ENCODE results near the gene FYB1.
A peak's percentile ranks its signal among the peaks of the same experiment; 100 is the strongest.

FYB1 gene

GRCh38 chr5:39118638-39119037 lies 100.7 kb downstream of the FYB1 start:
- DNase-seq (ENCODE audit: low read depth): no peak

- no peak for DNase-seq (ENCODE audit: low read depth)
Measured at GRCh38 chr5:39117401-39117800, 102.0 kb downstream of the FYB1 start.

DNA sequence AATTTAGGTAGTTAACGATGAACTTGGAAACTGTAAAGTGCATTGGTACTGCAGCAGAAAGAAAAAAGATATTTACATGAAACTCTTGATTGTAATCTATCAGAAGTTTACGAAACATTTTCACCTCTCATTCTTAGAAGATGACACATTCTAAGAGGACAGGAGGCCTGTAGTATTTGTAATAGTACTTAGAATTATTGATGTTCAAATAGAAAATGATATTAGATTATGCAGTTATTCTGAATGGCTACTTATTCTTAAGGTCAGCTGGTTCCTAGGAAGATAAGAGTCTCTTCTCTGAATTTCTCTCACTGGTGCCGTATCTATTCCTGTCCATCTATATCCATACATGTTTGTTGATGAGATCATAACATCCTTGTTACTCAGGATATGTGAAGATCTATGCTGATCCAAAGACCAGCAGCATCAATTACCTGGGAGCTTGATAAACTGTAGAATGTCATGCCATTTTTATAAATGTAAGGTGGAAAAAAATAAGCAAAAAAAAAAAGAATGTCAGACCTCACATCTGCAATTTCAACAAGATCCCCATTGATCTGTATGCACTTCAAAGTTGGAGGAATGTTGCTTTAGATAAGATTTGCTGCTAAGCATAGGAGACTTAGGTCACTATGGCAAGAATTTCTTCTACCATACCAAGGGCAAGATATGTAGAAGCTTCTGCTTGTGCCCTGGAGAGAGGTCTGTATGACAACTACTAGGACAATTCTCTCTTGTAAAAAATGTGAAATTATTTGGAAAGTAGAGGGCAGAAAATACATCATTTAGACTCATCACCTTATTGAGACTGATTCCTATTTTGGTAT lies 102.8 kb downstream of the FYB1 start:
- no peak for DNase-seq (ENCODE audit: low read depth)

- no peak for DNase-seq (ENCODE audit: low read depth)
Measured at GRCh38 chr5:39115644-39116343, 103.6 kb downstream of the FYB1 start.

- no peak for DNase-seq (ENCODE audit: low read depth)
Measured at GRCh38 chr5:39114155-39114554, 105.2 kb downstream of the FYB1 start.

DNA sequence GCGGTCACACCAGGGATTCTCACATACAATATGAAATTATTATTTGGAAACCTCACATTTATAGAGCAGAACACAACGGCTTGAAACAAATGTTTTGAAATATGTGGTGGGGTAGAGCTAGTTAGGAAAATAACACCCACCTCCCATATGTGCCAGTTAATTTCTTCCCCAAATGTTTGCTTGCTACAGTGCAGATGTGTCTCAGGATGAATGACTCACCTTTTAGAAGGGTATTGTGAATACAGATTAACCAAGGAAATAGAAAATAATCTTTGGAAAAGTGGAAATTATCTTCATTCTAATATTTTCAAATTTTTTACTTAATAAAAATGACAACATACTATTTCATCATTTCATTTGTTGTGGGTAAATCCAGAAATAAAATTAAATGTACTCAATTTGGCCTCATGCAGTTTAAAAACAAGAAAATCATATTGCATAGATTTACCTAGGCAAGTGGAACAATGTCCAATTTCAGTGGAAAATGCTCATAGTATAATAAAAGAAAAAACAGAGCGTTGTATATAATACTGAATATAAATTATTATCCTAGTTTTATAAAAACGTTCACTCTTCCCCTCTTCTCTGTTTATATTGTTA lies 105.9 kb downstream of the FYB1 start:
- DNase-seq (ENCODE audit: low read depth): no peak

GRCh38 chr5:39109606-39110005 lies 109.8 kb downstream of the FYB1 start:
- no peak for DNase-seq (ENCODE audit: low read depth)

- DNase-seq (ENCODE audit: low read depth): no peak
Measured at GRCh38 chr5:39108987-39109386, 110.4 kb downstream of the FYB1 start.

GRCh38 chr5:39107350-39107749 lies 112.0 kb downstream of the FYB1 start:
- DNase-seq (ENCODE audit: low read depth): no peak

DNA sequence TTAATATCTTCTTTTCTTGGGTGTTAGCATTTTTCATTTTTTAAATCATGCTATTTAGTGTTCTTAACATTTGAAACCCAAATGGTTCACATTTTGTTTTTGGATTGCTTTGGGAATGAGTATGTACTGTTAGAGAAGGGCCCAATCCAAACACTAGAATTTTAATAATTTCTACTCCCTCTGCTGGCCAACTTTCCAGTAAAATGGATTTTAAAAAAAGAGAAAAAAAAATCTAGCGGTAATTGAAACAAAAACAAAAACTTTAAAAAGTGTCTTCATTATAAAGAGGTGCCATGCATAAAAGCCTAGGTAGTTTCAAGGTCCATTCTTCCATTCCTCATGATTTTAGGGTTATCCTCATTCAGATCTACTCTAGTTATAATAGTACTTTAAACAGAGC lies 113.0 kb downstream of the FYB1 start:
- no peak for DNase-seq (ENCODE audit: low read depth)

DNA sequence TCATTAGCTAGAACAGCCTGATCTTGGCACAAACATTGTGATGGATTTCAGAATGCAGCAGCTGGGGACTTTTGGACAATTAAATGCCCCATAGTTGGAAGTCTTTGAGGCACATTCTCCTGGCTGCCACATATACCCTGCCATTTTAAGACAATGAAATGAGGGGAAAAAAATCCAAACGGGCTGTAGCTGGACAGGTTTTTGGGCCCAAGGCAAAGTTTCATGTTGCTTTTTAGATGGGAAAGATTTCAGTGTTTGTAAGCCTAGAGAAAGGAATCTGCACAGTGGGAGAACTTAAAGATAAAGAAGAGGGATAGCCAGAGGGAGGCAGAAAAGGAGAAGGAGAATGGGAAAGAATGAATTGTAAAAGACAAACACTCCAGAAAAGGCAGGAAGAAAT lies 115.1 kb downstream of the FYB1 start:
- no peak for DNase-seq (ENCODE audit: low read depth)

DNA sequence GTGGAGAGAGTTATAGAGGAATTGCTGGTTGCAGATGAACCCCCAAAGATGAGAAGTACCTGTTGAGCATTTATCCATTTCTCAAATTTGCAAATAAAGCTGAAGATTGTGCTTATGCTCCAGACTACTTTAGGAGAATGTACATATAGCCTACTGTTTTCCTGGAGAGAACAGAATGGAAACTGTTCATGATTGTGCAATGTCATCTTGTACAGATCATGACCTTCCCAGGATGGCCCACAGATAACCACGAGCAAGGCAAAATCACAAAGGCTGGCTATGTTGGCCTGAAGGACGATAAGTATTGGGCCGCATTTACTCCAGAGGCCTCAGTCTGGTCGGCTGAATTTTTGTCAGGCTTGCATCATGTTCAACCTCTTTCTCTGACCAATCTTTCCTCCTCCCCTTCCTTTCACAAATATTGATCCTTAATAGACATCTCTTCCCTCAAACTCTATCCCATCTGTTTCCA lies 116.6 kb downstream of the FYB1 start:
- no peak for DNase-seq (ENCODE audit: low read depth)

DNA sequence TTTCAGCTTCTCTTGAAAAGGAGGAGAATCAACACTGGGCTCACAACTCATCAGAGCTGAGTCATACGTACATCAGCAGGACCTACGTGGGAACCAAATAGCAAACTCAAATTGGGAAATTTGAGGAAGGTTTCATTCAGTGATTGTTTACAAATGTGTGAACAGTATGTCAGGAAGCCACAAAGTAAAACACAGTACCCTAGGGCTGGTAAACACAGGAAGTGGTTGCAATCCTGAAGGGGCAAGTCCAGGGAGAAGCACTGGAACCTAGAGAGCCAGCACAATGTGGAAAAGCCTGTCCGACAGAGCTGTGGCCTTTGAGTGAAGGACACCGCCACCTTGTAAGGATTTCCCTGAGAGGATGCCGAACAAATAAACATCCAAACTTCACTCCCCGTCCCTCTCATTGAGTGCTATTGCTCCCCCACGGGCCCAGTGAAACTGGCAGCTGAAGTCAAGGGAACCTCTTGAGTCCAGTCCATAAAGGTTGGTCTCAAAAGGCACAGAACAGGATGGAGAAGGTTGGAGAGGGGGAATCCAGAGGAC lies 118.4 kb downstream of the FYB1 start:
- DNase-seq (ENCODE audit: low read depth): peak; percentile 87

DNA sequence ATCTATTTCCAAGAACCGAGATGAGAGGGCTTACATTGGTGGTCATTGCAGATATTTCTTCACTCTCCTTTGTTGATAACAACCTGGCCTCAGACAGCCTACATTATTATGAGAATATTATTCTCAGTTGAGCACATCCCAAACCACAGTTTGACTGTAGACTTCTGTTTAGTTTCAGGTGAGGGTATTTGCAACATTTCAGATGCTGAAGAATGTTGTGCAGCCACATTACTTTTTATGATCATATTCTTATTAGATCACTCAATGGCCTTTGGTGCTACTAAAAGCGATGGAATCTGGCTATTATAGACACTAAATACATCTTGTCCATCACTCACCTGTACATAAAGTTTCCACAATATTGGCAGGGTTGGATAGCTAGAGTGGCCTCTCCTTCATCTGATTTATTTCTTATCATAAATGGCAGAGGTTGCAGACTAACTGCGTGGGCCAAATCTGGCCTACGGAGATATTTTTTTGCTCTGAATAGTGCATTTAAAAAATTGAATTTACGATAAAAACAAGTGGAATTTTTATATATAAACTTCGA lies 119.0 kb downstream of the FYB1 start:
- no peak for DNase-seq (ENCODE audit: low read depth)

DNA sequence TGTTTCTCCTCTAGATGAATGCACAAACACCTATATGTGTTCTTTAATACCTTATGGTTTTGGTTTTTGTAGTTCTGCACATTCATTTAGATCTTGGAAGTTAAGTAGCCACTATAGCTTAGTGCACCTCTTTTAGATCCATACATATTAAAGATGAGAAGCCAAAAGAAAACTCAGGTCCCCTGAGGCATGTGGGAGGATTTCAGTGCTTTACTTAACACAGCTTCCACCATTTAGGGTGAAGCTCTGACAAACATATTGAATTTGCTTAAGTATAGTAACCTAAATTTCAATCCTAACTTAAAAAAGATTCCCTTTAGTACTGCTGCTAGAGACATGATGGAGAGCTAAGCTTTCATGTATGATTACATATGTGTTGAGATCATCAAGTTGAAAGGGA lies 119.5 kb downstream of the FYB1 start:
- no peak for DNase-seq (ENCODE audit: low read depth)

- DNase-seq (ENCODE audit: low read depth): no peak
Measured at GRCh38 chr5:39093352-39093751, 126.0 kb downstream of the FYB1 start.

DNA sequence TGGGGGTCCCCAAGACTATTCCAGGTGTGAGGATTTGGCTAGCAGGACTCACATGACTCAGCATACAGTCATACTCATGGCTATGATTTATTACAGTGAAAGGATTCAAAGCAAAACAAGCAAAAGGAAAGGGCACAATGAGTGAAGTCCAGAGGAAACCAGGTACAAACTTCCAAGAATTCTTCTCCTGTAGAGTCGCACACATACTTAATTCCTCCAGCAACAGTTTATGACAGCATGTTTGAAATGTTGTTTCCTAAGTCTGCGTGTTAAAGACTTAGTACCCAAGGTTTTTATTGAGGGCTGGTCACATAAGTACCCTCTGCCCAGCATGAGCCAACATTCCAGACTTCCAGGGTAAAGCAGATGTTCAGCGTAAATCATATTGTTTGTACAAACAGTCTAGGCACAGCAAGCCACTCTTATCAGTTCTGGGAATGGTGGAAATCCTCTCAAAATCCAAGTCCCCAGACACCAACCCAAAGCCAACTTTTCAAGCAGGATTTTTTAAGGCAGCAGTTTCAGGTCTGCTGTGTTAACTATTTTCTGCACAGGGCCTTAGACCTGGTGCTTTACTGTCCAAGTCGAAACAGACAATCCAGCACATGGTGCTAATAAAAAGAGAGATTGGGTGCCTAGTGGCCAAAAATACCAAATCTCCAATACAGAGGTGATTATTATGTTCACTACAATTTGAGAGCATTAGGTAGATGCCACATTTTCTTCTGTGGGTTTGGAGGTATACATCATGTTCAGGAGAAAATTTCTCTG lies 126.6 kb downstream of the FYB1 start:
- DNase-seq (ENCODE audit: low read depth): no peak

- DNase-seq (ENCODE audit: low read depth): no peak
Measured at GRCh38 chr5:39091940-39092580, 127.3 kb downstream of the FYB1 start.

GRCh38 chr5:39083968-39084367 lies 135.4 kb downstream of the FYB1 start:
- no peak for DNase-seq (ENCODE audit: low read depth)

- no peak for DNase-seq (ENCODE audit: low read depth)
Measured at GRCh38 chr5:39082995-39083394, 136.4 kb downstream of the FYB1 start.

DNA sequence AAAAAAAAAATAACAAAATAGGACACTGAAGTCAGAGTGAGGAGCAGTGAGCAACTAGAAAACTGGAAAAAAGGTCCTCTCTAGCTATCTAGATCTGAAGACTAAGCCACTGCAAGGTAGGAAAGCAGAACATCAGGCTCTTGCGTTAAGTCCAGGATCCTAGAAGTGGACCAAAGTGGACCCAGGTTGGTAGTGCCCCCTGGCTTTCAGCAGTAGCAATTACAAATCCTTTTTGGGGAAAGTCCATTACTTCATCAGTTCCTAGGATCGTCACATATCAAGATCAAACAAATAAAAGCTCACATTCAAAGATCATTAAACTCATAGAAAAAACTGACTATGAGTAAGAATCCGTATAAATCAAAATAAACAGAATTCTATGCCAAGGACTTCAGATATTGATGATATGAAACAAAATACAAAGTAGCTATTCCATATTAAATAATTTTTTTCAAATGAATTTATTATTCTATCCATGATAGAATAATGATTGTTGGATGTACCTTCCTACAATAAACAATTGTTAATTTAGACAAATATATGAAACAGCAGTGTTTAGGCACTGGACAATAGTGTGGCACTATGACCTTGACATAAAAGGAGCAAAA lies 138.7 kb downstream of the FYB1 start:
- no peak for DNase-seq (ENCODE audit: low read depth)
